ENCODE results near the gene SRM.
"Not testable (repeated sequence)": the region's sequence is repeated elsewhere in the genome, so short reads cannot be mapped to it uniquely, and the experiment has no call there.

Gene SRM

DNA sequence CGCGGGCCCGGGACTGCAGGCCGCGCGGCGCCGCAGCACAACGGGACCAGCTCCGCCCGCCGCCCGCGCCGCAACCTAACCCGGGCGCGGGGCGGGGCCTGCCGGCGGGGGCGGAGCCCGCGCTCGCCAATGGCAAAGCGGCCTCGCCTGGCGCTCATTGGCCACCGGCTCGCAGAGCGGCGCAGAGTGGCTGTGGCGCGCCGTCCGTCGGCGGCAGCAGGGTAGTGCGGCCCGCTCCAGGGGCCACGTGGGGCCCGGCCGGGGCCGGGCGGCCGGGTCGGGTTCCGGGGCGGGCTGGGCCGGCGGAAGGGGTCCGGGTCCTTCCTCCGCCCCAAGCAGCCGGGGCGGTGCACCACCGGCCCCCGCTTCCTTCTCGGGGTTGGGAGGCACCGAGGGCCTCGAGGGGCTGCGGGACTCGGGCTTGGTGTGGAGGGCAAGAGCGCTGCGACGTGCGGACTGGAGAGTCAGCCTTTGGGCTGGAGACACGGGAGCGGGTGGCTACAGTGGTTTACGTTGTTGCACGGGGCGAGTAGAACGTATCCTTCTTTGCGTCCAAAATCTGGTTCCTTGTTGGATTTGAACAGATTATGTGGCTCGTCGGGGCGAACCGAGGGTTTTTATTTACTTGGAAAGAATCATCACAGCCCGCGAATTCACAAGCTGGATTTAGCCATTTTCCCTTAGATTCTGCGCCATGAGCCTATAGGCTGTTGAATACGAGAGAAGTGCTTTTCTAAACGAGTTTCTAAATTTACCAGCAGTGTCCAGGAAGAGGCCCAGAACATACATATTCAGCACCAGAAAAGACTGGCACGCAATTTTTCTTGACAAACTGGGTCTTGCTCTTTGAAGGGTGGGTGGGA lies at the start of gene SRM:
SRM (minus strand) TSS at position 51 of the 863 bp plus-strand sequence. CDS start 75 bp downstream, outside the sequence.
- peak; percentile 91 to 95 for DNase-seq

DNA sequence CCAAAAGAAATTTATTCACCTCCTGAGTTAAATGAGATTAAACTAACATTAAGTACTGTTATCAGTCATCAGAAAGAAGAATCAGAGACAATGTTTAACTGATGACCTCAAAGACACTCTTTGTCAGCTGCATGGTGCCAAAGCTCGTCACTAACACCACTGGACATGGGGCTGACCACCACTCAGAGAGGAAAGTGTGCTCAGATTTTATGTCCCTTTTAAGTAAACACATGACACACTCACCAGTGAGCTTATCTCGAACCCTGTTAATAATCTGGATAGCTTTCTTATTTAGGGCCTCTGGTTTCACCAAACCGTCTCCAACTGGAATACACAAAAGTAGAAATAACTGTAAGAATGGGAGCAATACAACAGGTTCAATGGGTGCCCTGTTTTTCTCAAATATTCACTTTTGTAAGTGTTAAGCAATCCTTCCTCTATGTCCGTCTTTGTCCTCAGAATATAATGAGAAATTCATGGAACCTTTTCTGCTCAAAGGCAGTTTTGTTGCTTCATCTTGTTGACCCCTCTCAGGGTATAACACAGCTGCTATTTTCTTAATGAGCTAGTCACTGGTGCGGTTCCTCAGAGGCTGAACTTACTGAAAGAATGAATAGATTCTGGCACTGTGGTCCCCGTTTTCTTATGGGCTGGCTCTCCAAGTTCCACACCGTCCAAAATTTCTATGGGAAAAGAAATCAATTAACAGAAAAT lies 49.4 kb upstream of the SRM start:
- DNase-seq: no peak

DNA sequence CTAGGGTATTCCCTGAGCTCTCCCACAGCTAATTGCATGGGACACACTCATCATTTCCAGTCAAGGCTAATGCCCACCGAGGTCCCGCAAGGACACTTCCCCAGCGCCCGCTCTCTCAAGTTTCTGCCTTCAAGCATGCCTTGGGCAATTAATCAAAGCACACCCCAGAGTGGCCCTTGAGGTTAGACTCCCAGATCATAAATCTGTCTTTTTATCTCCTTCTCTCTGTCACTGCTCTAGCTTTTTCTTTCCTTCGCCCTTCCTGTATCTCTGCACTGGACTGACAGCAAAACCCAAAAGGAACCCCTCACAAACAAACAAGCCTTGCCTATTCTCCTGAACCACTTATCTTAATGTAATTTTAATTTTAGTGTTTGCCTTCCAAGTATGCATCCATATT lies 47.8 kb upstream of the SRM start:
- DNase-seq: no peak

DNA sequence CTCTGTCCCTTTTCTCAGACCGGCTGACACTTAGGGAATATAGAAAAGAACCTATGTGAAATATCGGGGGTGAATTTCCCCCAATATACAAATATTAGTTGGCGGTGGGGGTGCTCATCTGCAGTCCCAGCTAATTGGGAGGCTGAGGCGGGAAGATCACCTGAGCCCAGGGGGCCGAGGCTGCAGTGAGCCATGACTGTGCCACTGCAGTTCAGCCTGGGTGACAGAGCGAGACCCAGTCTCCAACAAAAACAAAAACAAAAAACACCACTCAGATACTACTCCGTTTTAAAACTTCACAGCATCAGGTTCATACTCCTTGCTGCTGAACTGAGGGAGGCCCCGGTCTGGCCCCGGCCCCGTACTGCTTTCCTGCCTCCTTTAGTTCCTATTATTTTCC lies 45.8 kb upstream of the SRM start:
- DNase-seq: no peak

DNA sequence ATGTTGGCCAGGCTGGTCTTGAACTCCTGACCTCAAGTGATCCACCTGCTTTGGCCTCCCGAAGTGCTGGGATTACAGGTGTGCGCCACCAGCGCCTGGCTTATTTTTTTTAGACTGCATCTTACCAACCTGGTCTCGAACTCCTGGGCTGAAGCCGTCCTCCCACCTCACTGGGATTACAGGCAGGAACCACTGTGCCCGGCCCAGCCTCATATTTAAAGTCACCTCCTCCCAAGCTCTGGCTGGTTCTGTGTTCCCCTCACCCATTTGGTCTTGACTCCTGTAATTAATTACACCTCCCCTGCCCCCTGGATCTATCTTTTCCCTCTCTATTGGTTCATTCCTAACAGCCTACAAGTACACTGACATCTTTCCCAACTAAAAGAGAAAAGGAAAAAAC lies 41.5 kb upstream of the SRM start:
- no peak for DNase-seq

DNA sequence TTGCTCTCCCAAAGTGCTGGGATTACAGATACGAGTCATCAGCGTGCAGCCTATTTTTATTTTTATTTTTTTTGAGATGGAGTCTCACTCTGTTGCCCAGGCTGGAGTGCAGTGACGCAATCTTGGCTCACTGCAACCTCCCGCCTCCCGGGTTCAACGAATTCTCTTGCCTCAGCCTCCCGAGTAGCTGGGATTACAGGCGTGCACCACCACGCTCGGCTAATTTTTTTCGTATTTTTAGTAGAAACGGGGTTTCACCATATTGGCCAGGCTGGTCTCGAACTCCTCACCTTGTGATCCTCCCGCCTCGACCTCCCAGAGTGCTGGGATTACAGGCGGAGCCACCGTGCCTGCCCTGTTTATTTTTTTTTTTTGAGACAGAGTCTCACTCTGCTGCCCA lies 41.0 kb upstream of the SRM start:
- not testable (repeated sequence) for DNase-seq

DNA sequence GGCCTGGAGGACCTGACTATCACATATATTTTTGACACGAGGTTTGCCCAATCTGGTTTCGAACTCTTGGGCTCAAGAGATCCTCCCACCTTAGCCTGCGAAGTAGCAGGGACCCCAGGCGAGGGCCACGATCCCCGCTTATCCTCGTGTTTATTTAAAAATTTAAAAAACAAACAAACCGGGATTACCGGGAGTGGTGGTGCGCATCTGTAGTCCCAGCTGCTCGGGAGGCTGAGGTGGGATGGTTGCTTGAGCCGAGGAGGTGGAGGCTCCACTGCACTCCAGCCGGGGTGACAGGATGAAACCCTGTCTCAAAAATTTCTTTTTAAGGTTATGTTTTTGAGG lies 40.3 kb upstream of the SRM start:
- DNase-seq: no peak

DNA sequence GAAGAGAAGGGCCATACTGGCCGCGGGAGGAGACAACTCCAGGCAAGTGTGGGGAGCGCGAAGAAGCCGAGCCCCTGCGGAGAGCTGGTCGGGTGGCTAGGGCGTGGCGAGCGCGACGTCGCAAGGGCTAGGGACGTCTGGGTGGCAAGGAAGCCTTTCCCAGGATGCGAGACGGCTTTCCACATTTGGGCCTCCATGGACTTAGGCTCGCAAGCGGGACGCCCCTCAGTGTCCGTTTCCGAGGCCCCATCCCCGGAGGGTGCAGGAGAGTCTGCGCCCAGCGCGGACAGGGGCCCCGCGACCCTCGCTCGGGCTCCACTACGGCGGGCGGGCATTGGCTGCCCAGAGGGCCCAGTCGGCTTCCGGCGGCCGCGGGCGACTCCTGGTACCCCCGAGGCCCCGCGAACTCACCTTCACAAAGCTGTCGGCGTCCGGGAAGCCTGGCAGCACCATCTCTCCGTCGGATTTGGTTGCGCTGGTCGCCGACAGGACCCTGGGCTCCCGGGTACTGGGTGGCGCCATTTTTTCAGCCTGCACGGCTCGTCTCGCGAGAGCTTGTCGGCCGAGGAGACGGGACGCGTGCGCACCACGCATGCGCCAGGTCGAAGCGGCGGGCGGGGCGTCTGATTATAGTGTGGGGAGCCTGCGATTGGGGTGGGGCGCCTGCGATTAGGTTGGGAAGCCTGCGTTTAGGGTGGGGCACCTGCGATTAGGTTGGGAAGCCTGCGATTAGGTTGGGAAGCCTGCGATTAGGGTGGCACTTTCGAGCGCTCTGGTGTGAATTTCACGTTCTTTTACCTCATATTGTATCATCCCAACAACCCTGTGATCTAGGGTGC lies 39.7 kb upstream of the SRM start, which contains the start of gene EXOSC10:
EXOSC10 (minus strand) TSS at position 560 of the 839 bp plus-strand sequence; CDS start at position 522, 38 bp downstream.
- DNase-seq: peak; percentile 98 to 99

DNA sequence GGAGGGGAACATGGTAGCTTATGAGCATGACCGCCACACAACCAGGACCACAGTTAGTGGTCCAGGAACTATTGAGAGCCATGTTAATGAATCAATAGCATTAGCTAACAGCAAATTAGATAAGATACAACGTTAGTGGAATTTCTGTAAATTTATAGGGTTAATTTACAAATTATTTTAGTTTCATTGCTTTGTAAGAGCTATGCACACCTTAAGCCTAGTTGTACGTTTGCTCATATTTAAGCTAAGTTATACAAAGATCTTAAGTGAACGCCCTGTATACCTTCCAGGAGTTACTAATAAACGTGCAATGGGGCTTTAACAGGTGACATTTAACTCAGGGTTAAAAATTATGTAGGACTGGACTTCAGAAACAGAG lies 39.1 kb upstream of the SRM start:
- no peak for DNase-seq

DNA sequence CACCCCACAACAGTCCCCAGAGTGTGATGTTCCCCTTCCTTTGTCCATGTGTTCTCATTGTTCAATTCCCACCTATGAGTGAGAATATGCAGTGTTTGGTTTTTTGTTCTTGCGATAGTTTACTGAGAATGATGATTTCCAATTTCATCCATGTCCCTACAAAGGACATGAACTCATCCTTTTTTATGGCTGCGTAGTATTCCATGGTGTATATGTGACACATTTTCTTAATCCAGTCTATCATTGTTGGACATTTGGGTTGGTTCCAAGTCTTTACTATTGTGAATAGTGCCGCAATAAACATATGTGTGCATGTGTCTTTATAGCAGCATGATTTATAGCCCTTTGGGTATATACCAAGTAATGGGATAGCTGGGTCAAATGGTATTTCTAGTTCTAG lies 24.0 kb upstream of the SRM start:
- DNase-seq: not testable (repeated sequence)

DNA sequence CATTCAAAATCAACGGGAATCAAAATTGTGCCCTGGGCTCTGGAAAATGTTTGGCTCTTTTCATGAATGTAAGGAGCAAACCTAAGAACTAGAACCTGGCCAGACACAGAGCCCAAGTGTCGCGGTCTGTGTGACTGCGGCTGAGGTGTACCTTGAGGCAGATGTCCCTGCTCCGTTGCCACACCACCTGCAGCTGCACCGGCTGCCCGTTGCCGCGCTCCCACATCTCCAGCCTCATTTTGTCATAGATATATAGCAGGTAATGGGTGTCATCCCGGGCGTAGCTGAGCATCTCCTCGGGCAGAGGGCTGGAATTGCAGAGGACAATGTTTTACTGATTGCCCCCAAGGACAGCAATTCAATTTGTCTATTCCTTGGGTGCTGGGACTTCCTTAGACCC lies 21.1 kb upstream of the SRM start:
- DNase-seq: no peak

DNA sequence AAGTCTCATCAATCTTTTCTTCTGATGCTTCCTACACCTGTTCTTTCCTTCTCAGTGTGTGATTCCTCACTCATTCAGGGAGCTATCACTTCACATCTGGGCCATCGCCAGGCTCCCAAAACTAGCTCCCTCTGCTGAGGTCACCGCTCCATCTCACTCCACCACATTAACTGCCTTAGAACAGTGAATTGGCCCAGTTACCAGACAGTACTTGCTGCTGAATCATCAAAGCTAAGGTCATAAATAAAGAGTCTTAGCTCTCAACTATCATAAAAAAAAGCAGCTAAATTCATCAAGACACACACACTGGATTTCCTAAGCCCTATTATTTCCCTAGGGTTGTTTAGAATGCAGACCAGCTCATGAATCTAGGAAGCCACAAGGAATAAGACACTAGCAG lies 18.8 kb upstream of the SRM start:
- no peak for DNase-seq

DNA sequence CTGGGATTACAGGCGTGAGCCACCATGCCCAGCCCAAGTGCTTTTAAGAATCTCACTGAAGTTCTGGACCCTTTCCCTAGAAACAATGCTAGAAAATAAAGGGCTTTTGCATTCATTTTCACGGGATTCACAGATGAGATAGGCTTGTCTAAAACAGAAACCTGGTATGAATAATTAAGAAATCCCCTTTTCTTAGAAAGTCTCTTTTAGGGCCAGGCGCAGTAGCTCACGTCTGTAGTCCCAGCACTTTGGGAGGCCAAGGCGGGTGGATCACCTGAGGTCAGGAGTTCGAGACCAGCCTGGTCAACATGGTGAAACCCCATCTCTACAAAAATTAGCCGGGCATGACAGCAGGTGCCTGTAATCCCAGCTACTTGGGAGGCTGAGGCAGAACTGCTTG lies 13.6 kb upstream of the SRM start:
- peak in 1 of 2 experiments; percentile 30 for DNase-seq

DNA sequence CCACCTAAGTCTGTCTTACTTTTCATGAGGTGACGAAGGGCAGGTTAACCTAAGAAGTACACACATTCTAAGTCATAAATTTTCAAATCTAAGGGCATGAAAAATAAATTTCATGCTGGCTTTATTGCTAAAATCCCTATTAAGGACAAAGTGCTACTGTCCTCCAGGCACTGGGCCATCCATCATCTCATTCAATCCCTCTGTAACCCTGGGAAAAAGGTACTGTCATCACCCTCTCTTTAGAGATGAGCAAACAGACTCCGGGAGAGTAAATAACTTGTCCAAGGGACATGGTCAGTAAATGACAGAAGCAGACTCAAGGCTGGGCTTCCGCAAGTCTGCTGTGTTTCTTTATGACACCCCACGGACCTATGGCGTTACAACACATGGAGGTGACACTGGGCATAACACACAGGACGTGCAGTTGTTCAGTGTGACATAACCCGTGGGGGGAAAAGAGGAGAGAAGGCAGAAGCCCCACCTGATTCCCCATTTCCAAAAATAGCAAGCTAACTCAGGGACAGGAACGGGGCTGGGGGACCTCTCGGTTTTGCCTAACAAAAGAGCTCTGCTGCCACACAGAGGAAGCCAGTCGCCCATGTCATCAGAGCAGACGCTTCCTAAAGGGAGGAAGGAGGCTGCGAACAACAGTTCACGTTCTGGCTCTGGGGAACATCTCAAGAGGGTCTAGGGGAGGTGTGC lies 12.5 kb upstream of the SRM start:
- no peak for DNase-seq

DNA sequence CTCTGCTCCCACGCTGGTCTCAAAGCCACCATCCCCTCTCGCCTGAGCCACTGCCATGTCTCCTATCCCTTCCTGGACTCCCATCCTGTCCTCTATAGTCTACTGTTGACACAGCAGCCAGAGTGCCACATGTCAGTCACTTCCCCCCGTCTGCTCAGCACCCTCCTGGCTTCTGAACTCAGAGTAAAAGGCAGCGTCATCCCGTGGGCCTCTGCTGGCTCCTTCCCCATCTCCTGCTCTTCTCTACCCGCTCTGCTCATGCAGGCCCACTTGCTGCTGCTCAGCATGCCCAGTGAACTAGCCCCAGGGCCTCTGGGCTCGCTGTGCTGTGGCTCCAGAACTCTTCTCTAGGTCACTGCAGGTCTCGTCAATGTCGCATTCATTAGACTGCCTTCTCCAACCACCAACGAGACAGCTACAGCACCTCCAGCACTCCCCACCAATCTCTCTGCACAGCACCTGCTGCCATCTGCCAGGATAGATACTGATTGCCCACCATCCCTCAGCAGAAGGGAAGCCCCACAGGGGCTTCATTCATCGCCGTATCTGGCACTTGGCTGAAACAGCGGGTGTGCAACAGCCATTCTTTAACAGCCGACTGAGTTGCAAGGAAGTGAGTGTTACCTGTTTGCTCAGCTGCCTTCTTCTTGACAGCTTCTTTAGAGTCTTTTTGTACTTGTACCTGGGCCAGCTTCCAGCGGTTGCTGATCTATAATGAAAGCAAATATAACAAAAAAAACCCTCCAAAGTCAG lies 11.8 kb upstream of the SRM start:
- no peak for DNase-seq

DNA sequence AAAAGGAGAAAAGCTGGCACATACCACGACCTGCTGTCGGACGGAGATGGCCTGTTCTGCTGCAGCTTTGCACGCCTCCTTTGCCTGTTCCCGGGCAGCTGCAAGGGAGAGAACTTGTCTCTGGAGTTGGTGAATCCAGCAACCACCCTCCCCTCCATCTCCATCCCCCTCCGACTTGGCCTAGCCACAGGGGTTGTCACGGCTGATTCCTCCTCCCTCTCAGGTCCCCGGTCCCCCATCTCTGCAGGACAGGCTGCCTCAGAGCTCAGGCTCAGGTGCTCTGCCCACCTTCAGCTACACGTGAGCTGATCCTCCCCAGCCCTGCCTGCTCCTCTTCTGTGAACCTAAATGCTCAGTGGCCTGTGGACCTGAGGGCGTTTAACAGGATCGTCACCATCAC lies 11.1 kb upstream of the SRM start:
- DNase-seq: no peak

DNA sequence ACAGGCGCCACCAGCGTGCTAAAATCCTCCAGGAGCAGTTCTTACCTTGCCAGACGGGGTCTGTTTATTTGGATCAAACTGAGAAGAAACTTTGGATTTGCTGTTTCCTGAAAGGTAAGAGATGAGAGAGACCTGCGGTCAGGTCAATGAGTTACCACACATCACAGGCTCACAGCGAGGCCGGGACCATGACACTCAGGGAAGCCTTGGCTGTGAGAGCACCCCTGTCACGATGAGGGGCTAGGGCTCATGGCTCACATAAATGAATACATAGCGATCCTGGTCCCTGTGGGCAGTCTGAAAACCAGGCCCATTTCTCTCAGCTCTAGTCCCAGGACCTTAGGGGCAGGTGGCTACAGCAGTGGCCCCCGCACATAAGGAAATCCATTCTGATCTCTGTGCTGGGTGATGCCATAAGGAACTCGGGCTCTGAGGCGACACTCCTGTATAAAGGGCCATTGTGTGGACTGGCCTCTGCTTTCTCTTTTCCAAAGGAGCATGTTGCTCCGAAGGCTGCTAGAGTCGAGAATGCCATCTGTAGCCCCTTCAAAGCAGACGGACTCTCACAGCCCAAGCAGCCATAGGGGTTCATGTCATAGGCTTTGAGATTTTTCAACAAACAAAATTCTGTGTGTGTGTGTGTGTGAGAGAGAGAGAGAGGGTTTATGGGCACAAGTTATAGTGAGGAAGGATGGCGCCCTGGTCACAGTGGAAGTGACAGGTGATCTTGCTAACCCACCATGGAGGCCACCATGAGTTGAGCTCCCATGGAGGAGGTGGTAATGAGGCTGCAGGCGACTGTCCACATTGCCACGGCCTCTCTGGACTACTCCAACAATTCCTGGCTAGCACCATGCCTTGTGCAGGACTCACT lies 9.0 kb upstream of the SRM start:
- DNase-seq: no peak

DNA sequence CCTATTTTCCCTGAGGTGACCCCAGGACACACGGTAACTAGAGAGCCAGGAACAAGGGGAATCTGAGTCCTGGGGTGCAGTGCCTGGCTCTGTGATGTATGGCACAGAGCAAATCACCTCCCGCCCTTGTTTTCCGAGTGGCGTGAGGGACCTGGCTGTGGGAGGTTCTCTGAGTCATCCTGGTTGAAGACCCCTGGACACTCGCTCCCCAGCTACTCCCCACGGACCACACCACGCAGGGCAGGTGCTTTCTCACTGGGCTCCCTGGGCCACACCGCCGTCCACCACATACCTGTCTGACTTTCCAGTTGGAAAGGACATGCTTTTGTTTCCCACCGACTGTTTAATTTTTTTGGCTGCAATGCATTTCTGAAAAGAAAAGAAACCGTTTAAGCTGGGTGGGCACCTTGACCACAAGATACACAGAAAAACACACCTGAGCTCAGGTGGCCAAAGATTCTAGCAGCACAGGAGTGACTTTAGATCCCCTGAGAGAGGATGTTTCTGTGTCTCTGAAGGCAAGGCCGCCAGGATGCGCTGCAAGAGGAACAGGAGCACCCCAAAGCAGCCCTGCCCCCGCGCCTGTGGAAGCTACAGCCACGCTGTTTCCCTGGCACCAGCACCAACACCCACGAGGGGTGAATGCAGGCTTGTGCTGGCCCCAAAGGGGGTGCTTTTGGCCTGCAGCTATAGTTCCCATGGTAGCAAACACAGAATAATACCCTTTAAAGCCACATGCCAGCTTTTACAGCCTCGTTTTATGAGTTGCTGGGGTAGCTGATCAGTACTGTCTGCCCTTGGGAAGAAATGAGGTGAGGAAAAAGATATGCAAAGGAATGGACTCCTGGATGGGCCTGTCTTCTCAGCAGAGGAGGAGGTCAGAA lies 8.1 kb upstream of the SRM start:
- DNase-seq: no peak

DNA sequence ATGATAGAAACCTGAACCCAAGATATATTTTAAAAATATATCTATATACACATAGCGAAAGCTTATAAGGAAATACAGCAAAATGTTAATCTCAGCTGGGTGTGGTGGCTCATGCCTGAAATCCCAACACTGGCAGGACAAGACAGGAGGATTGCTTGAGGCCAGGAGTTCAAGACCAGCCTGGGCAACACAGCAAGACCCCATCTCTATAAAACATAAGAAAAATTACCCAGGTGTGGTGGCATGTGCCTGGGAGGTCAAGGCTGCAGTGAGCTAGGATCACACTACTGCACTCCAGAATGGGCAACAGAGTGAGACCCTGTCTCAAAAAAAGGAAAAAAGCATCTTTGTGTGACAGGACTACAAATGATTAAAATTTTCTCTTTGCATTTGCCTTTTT lies 6.0 kb upstream of the SRM start:
- DNase-seq: no peak

DNA sequence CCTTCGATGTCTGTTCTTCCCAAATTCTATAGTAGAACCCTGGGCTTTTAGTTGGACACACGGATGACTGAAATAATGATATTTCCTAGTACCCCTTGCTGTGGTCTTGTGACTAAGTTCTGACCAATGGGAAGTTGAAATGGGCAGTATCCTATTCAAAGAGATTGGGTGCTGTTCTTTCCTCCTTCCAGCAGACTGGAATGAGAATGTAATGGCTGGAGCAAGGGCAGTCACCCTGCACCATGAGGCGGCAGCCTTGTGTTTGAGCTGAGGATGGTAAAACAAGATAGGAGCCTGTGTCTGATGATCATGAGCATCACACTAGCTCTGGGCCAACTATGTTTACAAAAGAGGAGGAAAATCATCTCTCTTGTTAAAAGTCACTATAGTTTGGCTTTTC lies 5.1 kb upstream of the SRM start:
- DNase-seq: no peak

All from activated T-cell treated with anti-CD3 and anti-CD28 coated beads, Interleukin-2, amount 50 U/mL, for 48 hours (primary cell).